ENCODE data around the gene PTPRM.

Gene PTPRM

GRCh38 chr18:8238507-8238906, 671.4 kb downstream of the PTPRM start:
- DNase-seq (ENCODE audit: low spot score): no peak

- DNase-seq (ENCODE audit: low spot score): no peak
Measured at GRCh38 chr18:8241731-8242130, 674.6 kb downstream of the PTPRM start.

- no peak for DNase-seq (ENCODE audit: low spot score)
Measured at GRCh38 chr18:8242151-8242696, 675.1 kb downstream of the PTPRM start.

- DNase-seq (ENCODE audit: low spot score): no peak
Measured at GRCh38 chr18:8247700-8248099, 680.6 kb downstream of the PTPRM start.

GRCh38 chr18:8248576-8248975, 681.5 kb downstream of the PTPRM start:
- no peak for DNase-seq (ENCODE audit: low spot score)

- no peak for DNase-seq (ENCODE audit: low spot score)
Measured at GRCh38 chr18:8249811-8250210, 682.7 kb downstream of the PTPRM start.

GRCh38 chr18:8252371-8252770, 685.3 kb downstream of the PTPRM start:
- DNase-seq (ENCODE audit: low spot score): no peak

- no peak for DNase-seq (ENCODE audit: low spot score)
Measured at GRCh38 chr18:8253944-8254343, 686.8 kb downstream of the PTPRM start.

- DNase-seq (ENCODE audit: low spot score): no peak
Measured at GRCh38 chr18:8254654-8255053, 687.5 kb downstream of the PTPRM start.

- no peak for DNase-seq (ENCODE audit: low spot score)
Measured at GRCh38 chr18:8257851-8258434, 690.8 kb downstream of the PTPRM start.

- DNase-seq (ENCODE audit: low spot score): no peak
Measured at GRCh38 chr18:8260319-8260718, 693.2 kb downstream of the PTPRM start.

GRCh38 chr18:8260827-8261226, 693.7 kb downstream of the PTPRM start:
- no peak for DNase-seq (ENCODE audit: low spot score)

GRCh38 chr18:8261651-8262091, 694.6 kb downstream of the PTPRM start:
- no peak for DNase-seq (ENCODE audit: low spot score)

GRCh38 chr18:8262221-8262620, 695.1 kb downstream of the PTPRM start:
- DNase-seq (ENCODE audit: low spot score): no peak

- DNase-seq (ENCODE audit: low spot score): no peak
Measured at GRCh38 chr18:8264116-8264515, 697.0 kb downstream of the PTPRM start.

GRCh38 chr18:8264861-8265411, 697.8 kb downstream of the PTPRM start:
- no peak for DNase-seq (ENCODE audit: low spot score)

- DNase-seq (ENCODE audit: low spot score): no peak
Measured at GRCh38 chr18:8272254-8272653, 705.1 kb downstream of the PTPRM start.

- no peak for DNase-seq (ENCODE audit: low spot score)
Measured at GRCh38 chr18:8274370-8274769, 707.3 kb downstream of the PTPRM start.

GRCh38 chr18:8276406-8276805, 709.3 kb downstream of the PTPRM start:
- no peak for DNase-seq (ENCODE audit: low spot score)

GRCh38 chr18:8277270-8277669, 710.2 kb downstream of the PTPRM start:
- no peak for DNase-seq (ENCODE audit: low spot score)

GRCh38 chr18:8279346-8279745, 712.2 kb downstream of the PTPRM start:
- DNase-seq (ENCODE audit: low spot score): no peak

- no peak for DNase-seq (ENCODE audit: low spot score)
Measured at GRCh38 chr18:8279781-8280330, 712.7 kb downstream of the PTPRM start.

GRCh38 chr18:8283891-8284585, 716.9 kb downstream of the PTPRM start:
- DNase-seq (ENCODE audit: low spot score): no peak
